ENCODE results near the gene SART3.
"Not testable (repeated sequence)": the region's sequence is repeated elsewhere in the genome, so short reads cannot be mapped to it uniquely, and the experiment has no call there.

Gene SART3

GRCh38 chr12:108596854-108597558 lies 36.0 kb upstream of the SART3 start:
- DNase-seq: no peak

DNA sequence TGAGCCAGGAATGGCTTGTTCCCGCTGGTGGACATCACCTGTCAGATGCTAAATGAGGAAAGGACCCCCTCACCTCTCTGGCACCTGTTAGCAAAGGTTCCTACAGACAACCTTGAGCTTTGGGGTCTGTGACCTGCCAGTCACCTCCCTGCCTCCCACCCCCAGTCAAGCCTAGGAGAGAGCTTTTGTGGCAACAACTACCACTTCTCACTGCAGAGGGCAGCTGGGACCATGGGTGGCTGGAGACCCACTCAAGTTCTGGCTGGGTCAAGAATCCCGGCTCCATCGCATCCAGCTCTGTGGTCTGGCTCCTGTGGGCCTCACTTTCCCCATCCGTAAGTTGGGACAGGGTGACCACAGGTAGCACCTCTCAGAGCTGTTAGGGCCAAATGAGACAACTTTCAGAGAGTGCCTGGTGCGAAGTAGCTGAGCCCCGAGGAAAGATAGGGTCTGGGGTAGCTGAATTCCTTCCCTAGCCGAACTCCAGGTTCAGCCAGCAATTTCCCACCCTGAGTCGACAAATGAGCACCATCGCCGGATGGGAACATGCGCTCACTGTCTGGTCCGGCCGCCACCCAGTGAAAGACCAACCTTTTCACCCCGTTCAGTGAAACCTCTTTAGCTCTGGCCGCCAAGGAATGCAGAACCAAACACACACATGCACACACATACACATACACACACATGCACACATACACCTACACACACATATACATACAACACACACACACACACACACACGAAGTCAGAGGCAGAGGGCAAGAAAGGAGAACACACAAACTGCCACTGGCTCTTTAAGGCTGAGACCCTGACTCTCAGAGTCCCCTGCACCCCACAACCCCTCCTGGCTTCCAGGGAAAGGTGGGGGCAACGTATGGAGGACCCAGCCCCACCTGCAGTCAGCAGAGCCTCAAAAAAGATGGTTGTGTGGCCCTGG lies 35.0 kb upstream of the SART3 start:
- no peak for DNase-seq

DNA sequence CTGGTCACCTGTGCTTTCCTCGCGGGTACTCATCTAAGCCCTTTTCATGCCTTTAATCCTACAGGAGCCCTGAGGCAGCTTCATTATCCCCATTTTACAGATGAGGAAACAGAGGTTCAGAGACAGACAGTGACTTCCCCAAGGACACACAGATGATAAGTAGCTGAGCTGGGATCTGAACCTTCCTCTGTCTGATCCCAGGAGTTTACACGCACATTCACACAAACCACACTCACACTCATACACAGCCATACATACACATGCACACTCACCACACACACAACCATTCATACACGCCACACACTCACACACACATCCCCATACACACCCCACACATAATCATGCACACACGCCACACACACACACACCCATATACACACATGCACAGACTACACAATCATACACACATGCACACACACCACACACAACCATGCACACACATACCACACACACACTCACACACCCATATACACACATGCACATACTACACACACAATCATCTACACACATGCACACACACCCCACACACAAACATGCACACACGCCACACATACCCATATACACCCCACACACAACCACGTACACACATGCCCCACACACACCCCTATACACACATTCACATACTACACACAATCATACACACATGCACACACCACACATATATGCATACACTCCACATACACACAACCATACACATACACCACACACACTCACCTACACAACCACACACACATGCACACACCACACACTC lies 34.2 kb upstream of the SART3 start:
- no peak for DNase-seq

DNA sequence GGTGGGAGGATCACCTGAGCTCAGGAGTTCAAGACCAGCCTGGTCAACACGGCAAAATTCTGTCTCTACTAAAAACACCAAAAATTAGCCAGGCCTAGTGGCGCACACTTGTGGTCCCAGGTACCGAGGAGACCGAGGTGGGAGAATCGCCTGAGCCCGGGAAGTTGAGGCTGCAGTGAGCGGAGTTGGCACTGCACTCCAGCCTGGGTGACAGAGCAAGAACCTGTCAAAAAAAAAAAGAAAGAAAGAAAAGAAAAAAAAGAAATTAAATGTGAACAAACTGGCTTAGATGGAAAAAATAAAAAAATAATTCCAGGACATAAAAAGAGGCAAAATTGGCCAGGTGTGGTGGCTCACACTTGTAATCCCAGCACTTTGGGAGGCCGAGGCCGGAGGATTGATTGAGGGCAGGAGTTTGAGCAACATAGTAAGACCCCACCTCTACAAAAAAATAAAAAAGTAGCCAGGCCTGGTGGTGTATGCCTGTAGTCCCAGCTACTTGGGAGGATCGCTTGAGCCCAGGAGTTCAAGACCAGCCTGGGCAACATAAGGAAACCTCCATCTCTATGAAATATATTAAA lies 33.4 kb upstream of the SART3 start:
- no peak for DNase-seq

DNA sequence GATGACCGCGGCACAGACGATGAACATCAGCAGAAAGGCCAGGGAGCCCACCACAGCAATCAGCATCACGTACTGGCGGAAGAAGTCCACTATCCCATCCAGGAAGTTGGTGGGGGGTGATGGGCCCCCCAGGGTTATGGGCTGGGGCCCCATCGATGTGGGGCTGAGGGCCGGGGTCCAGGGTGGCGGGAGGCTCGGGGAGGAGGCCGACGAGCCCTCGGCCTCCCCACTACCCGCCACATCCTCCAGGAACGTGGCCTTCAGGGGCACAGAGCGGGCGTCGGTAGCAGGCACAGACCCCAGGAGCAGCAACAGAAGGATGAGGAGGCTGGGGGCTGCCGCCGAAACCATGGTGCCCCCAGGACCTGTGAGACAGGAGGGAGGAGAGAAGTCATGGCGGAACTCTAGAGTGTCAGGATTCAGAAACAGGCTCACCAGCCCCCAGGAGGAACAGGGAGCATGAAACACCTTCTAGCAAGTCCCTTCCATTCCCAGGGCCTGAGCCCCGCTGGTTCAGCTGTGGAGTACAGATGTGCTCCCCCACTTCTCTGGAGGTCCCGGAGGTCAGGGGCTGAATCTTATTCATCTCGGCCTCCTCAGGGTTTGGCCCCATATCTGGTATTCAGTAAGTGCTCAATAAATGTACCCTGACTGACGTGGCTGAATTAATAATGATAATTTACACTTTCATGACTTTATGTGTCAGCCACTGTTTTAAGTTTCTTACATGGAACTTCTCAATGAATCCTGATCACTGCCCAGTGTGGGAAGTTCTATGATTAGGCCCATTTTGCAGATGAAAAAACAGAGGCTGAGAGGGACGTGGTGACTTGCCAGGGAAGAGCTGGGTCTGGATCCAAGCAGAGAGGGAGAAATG lies 31.3 kb upstream of the SART3 start:
- no peak for DNase-seq

GRCh38 chr12:108591267-108591980 lies 30.5 kb upstream of the SART3 start:
- no peak for DNase-seq

DNA sequence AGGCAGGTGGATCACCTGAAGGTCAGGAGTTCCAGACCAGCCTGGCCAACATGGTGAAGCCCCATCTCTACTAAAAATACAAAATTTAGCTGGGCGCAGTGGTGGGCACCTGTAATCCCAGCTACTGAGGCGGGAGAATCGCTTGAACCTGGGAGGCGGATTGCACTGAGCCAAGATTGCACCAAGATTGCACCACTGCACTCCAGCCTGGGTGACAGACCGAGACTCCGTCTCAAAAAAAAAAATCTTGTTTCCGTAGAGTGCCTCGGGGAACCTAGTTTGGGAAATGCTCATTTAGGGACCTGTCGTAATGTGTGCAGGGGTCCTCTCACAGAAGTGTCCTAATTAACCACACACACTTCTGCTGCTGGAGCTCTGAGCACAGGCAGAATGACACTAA lies 29.5 kb upstream of the SART3 start:
- DNase-seq: not testable (repeated sequence)

GRCh38 chr12:108589840-108590229 lies 28.9 kb upstream of the SART3 start:
- DNase-seq: no peak

DNA sequence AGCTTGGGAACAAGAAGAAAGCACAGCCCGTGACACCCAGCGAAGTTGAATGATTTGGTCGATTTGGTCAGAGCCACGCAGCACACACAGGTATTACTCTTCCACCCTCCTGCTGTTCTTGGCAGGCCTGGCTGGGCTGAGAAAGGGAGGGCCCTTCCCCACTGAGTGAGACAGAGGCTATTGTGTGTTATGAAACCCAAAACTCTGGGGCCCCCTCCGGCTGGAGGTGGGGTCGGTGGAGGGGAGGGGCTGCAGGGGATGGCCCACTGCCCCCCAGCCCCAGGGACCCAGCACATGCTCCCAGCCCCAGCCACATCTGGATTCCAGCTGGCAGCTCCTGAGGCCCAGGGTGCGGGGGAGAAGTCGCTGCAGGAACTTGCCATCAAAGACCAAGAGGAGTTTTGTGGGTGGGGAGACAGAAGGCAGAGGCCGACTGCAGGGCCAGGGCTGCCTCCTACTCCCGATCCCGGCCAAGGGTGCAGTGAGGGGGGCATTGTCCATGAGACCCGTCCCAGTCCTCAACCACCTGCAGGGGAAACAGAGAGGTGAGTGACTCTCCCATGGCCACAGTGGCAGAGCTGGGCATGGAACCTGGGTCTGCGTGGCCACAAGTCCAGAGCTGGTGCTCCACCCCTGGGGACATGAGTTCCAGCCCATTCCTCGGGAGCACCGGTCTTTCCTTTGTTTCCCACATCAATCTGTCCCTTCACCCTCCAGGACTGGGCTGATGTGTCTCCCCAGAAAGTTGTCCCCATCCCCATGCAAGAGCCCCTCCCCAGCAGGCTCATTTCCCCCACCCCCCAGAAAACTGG lies 28.3 kb upstream of the SART3 start:
- DNase-seq: no peak

DNA sequence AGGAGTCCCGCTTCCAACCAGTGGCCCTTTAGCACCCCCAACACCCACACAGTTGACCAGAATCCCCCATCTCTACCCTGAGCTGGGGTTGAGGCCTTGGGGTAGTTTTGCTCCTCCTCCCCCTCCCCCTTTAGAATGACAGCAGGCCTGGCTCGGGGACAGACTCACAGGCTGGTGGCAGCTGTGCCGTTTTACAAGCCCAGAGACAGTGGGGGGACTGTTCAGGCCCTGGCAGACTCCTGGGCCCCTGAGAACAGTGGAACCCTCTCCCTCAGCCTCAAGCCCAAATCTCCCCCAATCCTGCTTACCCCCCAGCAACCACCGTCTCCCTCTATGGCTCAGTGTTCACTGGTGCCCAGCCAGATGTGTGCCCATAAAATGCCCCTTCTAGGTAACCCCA lies 26.9 kb upstream of the SART3 start:
- DNase-seq: no peak

DNA sequence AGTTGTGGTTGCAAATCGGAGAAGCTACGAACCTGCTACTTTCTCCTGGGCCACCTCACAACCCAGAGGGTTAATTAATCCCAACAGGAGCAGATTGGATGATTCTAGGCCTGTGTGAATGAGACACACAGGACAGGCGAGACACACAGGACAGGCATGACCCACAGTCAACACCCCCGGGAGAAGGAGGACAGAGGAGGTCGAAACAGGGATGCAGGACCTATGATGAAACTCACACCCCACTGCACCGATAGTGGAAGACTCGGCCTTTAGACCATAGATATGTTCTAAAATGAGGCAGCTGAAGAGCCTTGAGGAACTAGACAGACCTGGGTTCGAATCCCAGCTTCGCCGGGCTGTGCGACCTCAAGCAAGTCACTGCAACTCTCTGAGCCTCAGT lies 25.3 kb upstream of the SART3 start:
- no peak for DNase-seq

GRCh38 chr12:108585864-108586263 lies 24.9 kb upstream of the SART3 start:
- DNase-seq: no peak

GRCh38 chr12:108584456-108585065 lies 23.6 kb upstream of the SART3 start:
- DNase-seq: no peak

DNA sequence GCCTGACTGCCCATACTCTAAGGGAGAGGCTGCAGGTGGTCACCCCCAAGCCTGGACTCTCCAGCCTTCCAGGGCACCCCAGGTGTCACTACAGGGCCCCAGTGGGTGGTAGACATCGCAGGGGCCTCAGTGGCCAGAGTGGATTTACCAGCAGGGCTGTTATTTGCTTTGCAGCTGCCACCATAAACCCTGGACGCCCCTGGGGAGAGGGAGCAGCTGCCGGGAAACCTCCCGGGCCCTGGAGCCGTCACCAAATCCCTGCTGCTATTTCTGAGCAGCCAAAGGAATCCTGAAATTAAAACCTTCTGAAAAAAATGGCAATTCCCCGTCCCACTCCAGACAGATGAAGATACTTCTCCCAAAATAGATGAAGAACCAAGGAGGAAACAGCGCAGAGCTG lies 23.0 kb upstream of the SART3 start:
- no peak for DNase-seq

- DNase-seq: no peak
These were observed 22.2 kb upstream of the SART3 start for GRCh38 chr12:108582978-108583770.

DNA sequence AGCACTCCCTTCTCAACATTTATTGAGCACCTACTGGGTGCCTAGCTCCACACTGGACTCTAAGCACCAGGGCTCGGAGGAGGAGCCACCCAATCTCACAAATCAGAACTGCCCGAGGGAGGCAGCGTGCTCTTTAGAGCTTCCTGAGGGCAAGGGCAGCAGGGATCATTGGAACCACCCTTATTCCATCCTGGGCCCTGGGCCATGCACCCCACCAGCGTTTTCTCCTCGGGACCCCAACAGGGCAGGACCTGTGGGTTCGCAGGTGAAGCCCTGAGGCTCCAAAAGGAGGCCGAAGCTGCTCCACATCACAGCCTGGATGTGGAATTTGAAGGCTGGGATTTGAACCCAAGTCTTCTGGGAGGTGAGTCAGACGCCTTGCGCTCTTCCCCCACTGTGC lies 21.5 kb upstream of the SART3 start:
- no peak for DNase-seq

- no peak for DNase-seq
These were observed 20.6 kb upstream of the SART3 start for GRCh38 chr12:108581311-108582227.

GRCh38 chr12:108580531-108580930 lies 19.6 kb upstream of the SART3 start:
- no peak for DNase-seq
